ENCODE results near the gene CD82. TPM values are rescaled to one million over a fixed set of nuclear protein-coding genes. Genes with fewer than 3 reads are reported as not detected.

Gene CD82
- total and polyA plus RNA-seq, 2 of the 13 experiments (the other 11 are each of a cell fraction or from before 2014, with no cell fraction given), result 0.05 TPM; not detected in 1

GRCh38 chr11:44626645-44627044 lies 61.2 kb downstream of the CD82 start:
- Histone ChIP-seq H2AFZ (ENCODE audit: low read length) (no peak overlapping the region), H3K4me3 (replicated peaks in 1 of 3; ENCODE audit: insufficient read depth in 1 of 3, low read depth in 2 of 3, low read length in 3 of 3) (no peak overlapping the region), H3K9me3 (ENCODE audit: low read length) (no peaks in the 10 kb centered on the region), H3K4me2 (ENCODE audit: low read depth, low read length) (no peak overlapping the region), H3K4me1 (ENCODE audit: insufficient read depth, low read length) (no peaks in the 10 kb centered on the region), H3K79me2 (ENCODE audit: insufficient read depth, low read length) (no peaks in the 10 kb centered on the region), H3K36me3 (replicated peaks in 1 of 2; ENCODE audit: control insufficient read depth in 1 of 2, insufficient read depth in 2 of 2, low read length in 2 of 2) (no peaks in the 10 kb centered on the region), H3K27ac (ENCODE audit: extremely low read length, insufficient read depth, low read length) (no peak overlapping the region), H3K27me3 (ENCODE audit: control insufficient read depth in 1 of 2, insufficient read depth in 2 of 2, low read length in 2 of 2) (peaks cover 3 to 11% of the 10 kb centered on the region in 2 experiments; a peak in 3 of 5 replicates), H4K20me1 (ENCODE audit: insufficient read depth, low read length) (no peaks in the 10 kb centered on the region), H3K9ac (ENCODE audit: insufficient read depth, low read depth, low read length) (no peak overlapping the region)
- BruUV-seq (replicated peaks), result no TSS peak
- CTCF ChIA-PET (ENCODE audit: low intra/inter-chr PET ratio, low total read pairs), result no interaction called here
- 57% methylated on average over 2 of the region's 2 CpGs for WGBS (ENCODE audit: low lambda C conversion rate)
- POLR2A ChIA-PET, result no interaction called here
- FAIRE-seq (no peak), DNase-seq (ENCODE audit: low spot score) (no peak), ATAC-seq (no peak)
- TF ChIP-seq ZNF331 (CRISPR knock-in tag; IDR thresholded peaks at IDR 0.05), result peak; percentile 84
- TF ChIP-seq, protein P1, sequence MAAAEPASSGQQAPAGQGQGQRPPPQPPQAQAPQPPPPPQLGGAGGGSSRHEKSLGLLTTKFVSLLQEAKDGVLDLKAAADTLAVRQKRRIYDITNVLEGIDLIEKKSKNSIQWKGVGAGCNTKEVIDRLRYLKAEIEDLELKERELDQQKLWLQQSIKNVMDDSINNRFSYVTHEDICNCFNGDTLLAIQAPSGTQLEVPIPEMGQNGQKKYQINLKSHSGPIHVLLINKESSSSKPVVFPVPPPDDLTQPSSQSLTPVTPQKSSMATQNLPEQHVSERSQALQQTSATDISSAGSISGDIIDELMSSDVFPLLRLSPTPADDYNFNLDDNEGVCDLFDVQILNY (CRISPR knock-in tag; conservative IDR thresholded peaks at IDR 0.05), result no peak
- TF ChIP-seq EZH2 (conservative IDR thresholded peaks at IDR 0.05; ENCODE audit: low read depth, low read length), result no peak
- no peak for TF ChIP-seq ZNF350 (CRISPR knock-in tag; IDR thresholded peaks at IDR 0.05; ENCODE audit: borderline replicate concordance, low read depth)
- in situ Hi-C loops (cut with HindIII; ENCODE audit: extremely low pct_ligation_motif_present, low pct_unique_long_range_greater_than_20kb) (loop anchor here (10.0 kb wide), 1 partner anchor 138 kb away; no protein-coding TSS in a partner anchor), intact Hi-C loops (cut with micrococcal nuclease; ENCODE audit: unreplicated experiment) (no loop called here)

GRCh38 chr11:44627165-44627789 lies 61.8 kb downstream of the CD82 start:
- TF ChIP-seq SMARCE1 (IDR thresholded peaks at IDR 0.05; ENCODE audit: borderline replicate concordance), result no peak
- no peak for TF ChIP-seq ZNF558 (CRISPR knock-in tag; IDR thresholded peaks at IDR 0.05; ENCODE audit: borderline replicate concordance)
- no peak for TF ChIP-seq ELF3 (CRISPR knock-in tag; IDR thresholded peaks at IDR 0.05)
- TF ChIP-seq BRCA1 (CRISPR knock-in tag; IDR thresholded peaks at IDR 0.05), result no peak
- TF ChIP-seq HNRNPL (IDR thresholded peaks at IDR 0.05; ENCODE audit: low read depth, low read length), result no peak
- TF ChIP-seq, protein P2, sequence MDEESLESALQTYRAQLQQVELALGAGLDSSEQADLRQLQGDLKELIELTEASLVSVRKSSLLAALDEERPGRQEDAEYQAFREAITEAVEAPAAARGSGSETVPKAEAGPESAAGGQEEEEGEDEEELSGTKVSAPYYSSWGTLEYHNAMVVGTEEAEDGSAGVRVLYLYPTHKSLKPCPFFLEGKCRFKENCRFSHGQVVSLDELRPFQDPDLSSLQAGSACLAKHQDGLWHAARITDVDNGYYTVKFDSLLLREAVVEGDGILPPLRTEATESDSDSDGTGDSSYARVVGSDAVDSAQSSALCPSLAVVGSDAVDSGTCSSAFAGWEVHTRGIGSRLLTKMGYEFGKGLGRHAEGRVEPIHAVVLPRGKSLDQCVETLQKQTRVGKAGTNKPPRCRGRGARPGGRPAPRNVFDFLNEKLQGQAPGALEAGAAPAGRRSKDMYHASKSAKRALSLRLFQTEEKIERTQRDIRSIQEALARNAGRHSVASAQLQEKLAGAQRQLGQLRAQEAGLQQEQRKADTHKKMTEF (CRISPR knock-in tag; IDR thresholded peaks at IDR 0.05), result no peak
- TF ChIP-seq ZNF24 (IDR thresholded peaks at IDR 0.05), result no peak
- no peak for ATAC-seq
- intact Hi-C loops (cut with micrococcal nuclease; ENCODE audit: unreplicated experiment), result no loop called here
- no peak for DNase-seq (ENCODE audit: low spot score)
- Histone ChIP-seq H3K4me2 (ENCODE audit: low read depth, low read length) (no peak overlapping the region), H3K27me3 (ENCODE audit: control insufficient read depth in 1 of 2, insufficient read depth in 2 of 2, low read length in 2 of 2) (peaks cover 3 to 13% of the 10 kb centered on the region in 2 experiments; a peak in 3 of 5 replicates), H3K36me3 (replicated peaks in 1 of 2; ENCODE audit: control insufficient read depth in 1 of 2, insufficient read depth in 2 of 2, low read length in 2 of 2) (no peaks in the 10 kb centered on the region), H3K4me1 (ENCODE audit: insufficient read depth, low read length) (no peaks in the 10 kb centered on the region), H3K27ac (ENCODE audit: extremely low read length, insufficient read depth, low read length) (no peak overlapping the region), H3K79me2 (ENCODE audit: insufficient read depth, low read length) (no peaks in the 10 kb centered on the region), H3K9ac (ENCODE audit: insufficient read depth, low read depth, low read length) (no peak overlapping the region), H4K20me1 (ENCODE audit: insufficient read depth, low read length) (no peaks in the 10 kb centered on the region), H2AFZ (ENCODE audit: low read length) (no peak overlapping the region), H3K9me3 (ENCODE audit: low read length) (no peaks in the 10 kb centered on the region), H3K4me3 (replicated peaks in 1 of 3; ENCODE audit: insufficient read depth in 1 of 3, low read depth in 2 of 3, low read length in 3 of 3) (no peak overlapping the region)
- ChIA-PET POLR2A (no interaction called here), CTCF (ENCODE audit: low intra/inter-chr PET ratio, low total read pairs) (no interaction called here)
- WGBS (ENCODE audit: low lambda C conversion rate), result 30% methylated on average over 4 of the region's 4 CpGs
- BruUV-seq (replicated peaks), result no TSS peak
- no peak for FAIRE-seq
- in situ Hi-C loops (cut with HindIII; ENCODE audit: extremely low pct_ligation_motif_present, low pct_unique_long_range_greater_than_20kb), result loop anchor here (10.0 kb wide), 1 partner anchor 138 kb away; no protein-coding TSS in a partner anchor
